Esophagus muscularis mucosa (tissue), 2 donors: Measurements from ENCODE around the gene FAM78B.

Experiments
- POLR2A ChIP-seq: fragments of 450-650 bp; IDR thresholded peaks from one replicate; pipeline ENCODE4 v1.6.1; 2017; ENCODE audit warnings: antibody characterized with exemption, moderate library complexity, mild to moderate bottlenecking, low read depth
- POLR2AphosphoS5 ChIP-seq, 2 donors: sonication (generic); formaldehyde crosslinking; IDR thresholded peaks; one replicate each; pipeline ENCODE4 v1.6.1; 2017; ENCODE audit warnings: antibody characterized with exemption in 2 of 2

- no peak for TF ChIP-seq POLR2A
- TF ChIP-seq POLR2AphosphoS5 (IDR thresholded peaks at IDR 0.05), result no peak
Measured at GRCh38 chr1:166193057-166193698, 26.4 kb upstream of the FAM78B start.
